ENCODE measurements around the gene DCTN1. TPM values are rescaled to one million over a fixed set of nuclear protein-coding genes. Genes with fewer than 3 reads are reported as not detected.

DCTN1 gene
- polyA plus RNA-seq, 1 donor from 2014 or later: 71.4 TPM

DNA sequence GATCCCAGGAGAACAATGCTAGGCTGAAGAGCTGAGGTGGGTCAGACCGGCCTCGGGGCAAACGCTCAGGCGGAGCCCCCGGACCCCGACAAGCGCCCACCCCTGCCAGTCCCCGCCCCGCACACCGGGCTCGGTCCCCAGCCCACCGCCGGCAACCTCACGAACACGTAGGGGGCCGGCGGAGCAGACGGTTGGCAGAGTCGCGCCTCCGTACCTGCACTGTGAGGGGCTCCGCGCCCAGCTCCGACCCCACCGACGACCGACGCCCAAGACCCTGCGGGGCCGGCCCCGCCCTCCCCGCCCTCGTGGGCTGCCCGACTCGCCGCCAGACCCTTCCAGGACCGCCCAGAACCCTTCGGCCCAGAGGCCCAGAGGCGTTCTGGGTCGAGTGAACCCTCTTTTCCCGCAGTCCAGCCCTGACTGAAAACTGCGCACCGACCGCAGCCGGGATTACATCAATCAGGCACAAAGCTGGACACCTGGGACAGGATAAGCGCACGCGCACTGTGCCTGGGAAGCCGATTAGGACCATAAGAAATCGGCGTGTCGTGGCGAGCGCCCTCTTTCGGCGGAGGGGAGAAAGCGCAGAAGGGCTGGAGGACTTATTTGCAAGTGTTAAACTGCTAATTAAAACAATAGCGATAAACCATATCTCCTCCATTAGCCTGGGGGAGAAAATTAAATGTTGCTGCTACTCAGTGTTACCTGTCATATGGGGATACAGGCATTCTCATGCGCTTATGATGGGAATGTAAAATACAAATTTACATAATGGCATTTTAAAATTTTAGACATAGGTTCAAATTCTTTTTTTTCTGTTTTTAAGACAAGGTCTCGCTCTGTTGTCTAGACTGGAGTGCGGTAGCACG is 11.7 kb upstream of the DCTN1 start:
- peak overlapping the region; percentile 96 to 100 (median 100) for H3K27ac Mint-ChIP-seq
- H3K9me3 Mint-ChIP-seq: no peaks in the 10 kb centered on the region
- peaks cover 3% of the 10 kb centered on the region for H3K27me3 Mint-ChIP-seq
- no peaks in the 10 kb centered on the region for H3K36me3 Mint-ChIP-seq
- peaks cover 4 to 11% (median 7%) of the 10 kb centered on the region in 3 donors for H3K4me1 Mint-ChIP-seq
- H3K4me3 Mint-ChIP-seq: peak overlapping the region in 3 of 4 donors; percentile 97 to 100 (median 99)

DNA sequence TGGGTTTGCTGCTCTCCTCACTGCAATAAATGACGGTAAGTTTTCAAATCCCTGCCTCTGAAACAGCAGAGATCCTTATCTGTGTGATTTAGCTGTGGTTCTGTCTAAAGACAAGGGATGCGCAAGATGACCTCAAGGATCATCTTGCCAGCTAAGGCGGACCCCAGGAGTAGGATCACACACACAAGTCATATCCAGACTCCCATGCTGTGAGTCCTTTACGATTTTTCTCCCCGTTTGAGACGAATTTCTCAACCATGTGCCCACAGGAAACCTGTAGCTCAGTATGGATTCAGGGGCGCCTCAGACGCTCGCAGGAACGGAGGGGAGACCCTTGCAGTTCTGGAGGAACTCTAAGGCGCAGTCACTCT is 11.1 kb upstream of the DCTN1 start:
- Mint-ChIP-seq H3K4me3 (peak overlapping the region in 3 of 4 donors; percentile 97 to 100 (median 99)), H3K4me1 (peaks cover 4 to 11% (median 7%) of the 10 kb centered on the region in 3 donors), H3K27me3 (peaks cover 3% of the 10 kb centered on the region), H3K27ac (peak overlapping the region; percentile 96 to 100 (median 100)), H3K36me3 (no peaks in the 10 kb centered on the region), H3K9me3 (no peaks in the 10 kb centered on the region)

DNA sequence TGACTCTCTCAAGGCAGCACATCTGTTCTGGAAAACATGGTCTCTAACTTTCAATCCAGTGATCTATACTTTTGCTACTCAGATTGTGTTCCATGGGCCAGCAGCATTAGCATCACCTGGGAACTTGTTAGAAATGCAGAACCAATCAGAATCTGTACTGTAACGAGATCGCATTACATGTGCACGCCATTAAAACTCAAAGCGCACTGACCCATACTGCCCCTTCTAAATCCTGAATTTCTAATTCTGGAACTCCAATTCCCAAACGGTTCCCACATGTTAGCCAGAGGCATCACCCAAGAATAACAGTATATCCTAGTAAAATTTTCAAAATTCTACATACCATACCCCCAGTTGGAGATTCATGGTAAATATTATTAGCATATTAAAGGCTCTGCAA is 10.5 kb upstream of the DCTN1 start:
- Mint-ChIP-seq H3K4me3 (peak overlapping the region in 2 of 4 donors; percentile 97 to 99), H3K36me3 (no peaks in the 10 kb centered on the region), H3K27me3 (peaks cover 3% of the 10 kb centered on the region), H3K9me3 (no peaks in the 10 kb centered on the region), H3K4me1 (peaks cover 4 to 11% (median 7%) of the 10 kb centered on the region in 3 donors), H3K27ac (peak overlapping the region in 1 of 3 donors; percentile 100)

DNA sequence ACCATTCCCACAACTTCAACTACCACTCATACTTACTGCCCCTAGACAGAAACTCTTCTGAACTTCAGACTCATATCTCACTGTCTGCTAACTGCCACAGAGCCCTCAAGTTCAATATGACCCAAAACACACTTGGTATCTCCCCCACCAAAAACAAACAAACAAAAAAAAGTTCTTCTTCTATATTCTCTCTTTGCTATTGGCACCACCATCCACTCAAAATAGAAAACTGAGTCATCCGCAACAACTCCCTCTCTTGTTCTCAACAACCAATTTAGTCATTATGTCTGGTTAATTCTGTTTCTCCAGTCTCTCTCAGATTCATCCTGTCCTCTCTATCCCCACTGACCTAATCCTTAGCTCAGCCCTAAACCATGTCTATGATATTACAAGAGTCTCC is 7.2 kb upstream of the DCTN1 start:
- Mint-ChIP-seq H3K4me3 (no peak overlapping the region), H3K36me3 (peaks cover 3% of the 10 kb centered on the region), H3K27me3 (no peaks in the 10 kb centered on the region)

DNA sequence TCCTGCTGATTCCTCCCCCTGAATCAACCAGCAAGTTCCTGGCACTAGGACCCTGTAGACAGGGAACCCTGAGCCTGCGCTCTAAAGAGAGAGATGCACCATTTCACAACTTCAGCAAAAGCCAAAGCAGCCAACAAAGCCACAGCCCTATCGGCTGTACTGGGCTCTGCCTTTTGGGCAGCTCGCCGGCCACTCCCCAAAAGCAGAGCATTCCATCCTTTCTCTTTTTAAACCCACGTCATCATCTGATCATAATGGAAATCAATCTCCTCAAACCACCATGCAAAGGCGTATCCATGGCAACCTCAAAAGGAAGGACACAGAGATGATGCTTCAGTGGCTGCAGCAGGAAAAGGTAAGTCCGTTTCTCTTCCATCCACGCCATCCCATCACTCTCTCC is 5.3 kb upstream of the DCTN1 start:
- no peaks in the 10 kb centered on the region for H3K9me3 Mint-ChIP-seq
- no peak overlapping the region for H3K27ac Mint-ChIP-seq
- H3K4me1 Mint-ChIP-seq: peaks cover 7 to 18% (median 11%) of the 10 kb centered on the region in 3 donors
- H3K4me3 Mint-ChIP-seq: no peak overlapping the region
- no peaks in the 10 kb centered on the region for H3K27me3 Mint-ChIP-seq
- H3K36me3 Mint-ChIP-seq: peaks cover 3% of the 10 kb centered on the region

More for the DNA sequence above, 7.2 kb upstream of the DCTN1 start:
- peaks cover 8 to 12% (median 11%) of the 10 kb centered on the region in 3 donors for H3K4me1 Mint-ChIP-seq
- no peaks in the 10 kb centered on the region for H3K9me3 Mint-ChIP-seq
- no peak overlapping the region for H3K27ac Mint-ChIP-seq

DNA sequence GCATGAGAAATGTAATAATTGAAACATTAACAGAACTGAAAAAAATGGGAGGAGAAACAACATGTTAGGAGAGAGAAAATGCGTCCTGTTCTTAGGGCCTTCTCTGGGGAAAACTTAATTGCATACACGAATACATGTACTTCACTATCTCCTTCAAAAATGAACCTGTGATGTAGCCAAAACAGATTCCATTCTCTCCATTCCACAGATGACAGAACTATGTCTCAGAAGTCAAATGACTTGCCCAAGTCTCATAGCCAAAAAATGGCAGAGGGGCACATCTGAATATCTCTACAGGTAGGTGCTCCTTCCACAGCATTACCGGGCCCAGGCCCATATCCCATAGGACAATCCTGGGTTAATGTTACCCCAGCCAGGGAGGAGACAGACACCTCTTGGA is 3.9 kb upstream of the DCTN1 start:
- Mint-ChIP-seq H3K4me3 (no peak overlapping the region), H3K27ac (no peak overlapping the region), H3K27me3 (no peaks in the 10 kb centered on the region), H3K9me3 (no peaks in the 10 kb centered on the region), H3K4me1 (peaks cover 9 to 24% (median 15%) of the 10 kb centered on the region in 3 donors), H3K36me3 (peaks cover 3% of the 10 kb centered on the region)

DNA sequence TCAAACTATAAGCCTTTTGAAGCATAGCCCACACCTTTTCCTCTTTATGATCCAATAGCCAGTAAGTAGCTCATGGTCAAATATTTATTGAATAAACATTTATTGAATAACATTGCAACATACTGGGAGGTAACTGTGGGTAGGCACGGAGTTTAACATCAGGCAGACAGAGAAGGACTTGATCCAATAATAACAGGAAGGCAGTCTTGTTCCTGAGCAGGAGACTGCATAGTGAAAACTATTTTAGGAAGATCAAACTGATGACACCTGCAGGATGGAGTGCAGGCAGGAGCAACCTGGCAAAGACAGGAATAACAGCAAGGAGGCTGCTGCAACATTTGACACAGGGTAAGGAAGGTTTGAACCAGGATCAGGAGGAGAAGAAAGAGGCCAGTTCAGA is 3.1 kb upstream of the DCTN1 start:
- H3K27ac Mint-ChIP-seq: no peak overlapping the region
- H3K4me1 Mint-ChIP-seq: peaks cover 9 to 25% (median 20%) of the 10 kb centered on the region in 3 donors
- no peaks in the 10 kb centered on the region for H3K9me3 Mint-ChIP-seq
- H3K27me3 Mint-ChIP-seq: no peaks in the 10 kb centered on the region
- peaks cover 3% of the 10 kb centered on the region for H3K36me3 Mint-ChIP-seq
- no peak overlapping the region for H3K4me3 Mint-ChIP-seq

DNA sequence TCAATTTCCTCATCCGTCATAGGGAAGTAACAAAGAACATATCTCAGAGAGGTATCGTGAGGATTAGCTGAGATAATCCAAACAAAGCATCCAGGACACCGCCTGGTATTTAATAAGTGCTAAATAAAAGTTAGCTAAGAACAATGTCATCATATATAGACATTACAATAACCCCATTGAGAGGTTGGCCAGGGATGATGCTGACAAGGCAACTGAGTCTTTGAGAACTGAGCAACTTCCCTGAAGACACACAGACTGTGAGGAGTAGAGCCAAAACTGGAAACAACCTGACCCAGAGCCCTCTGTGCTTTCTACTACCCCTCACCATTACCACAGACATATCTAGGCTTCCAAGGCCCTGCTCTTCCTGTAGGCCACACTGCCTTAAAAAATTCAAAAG is 1.6 kb upstream of the DCTN1 start:
- no peaks in the 10 kb centered on the region for H3K27me3 Mint-ChIP-seq
- H3K9me3 Mint-ChIP-seq: no peaks in the 10 kb centered on the region
- no peak overlapping the region for H3K27ac Mint-ChIP-seq
- peak overlapping the region in 2 of 4 donors; percentile 19 to 84 for H3K4me3 Mint-ChIP-seq
- peaks cover 5% of the 10 kb centered on the region for H3K36me3 Mint-ChIP-seq
- peaks cover 9 to 25% (median 20%) of the 10 kb centered on the region in 3 donors for H3K4me1 Mint-ChIP-seq

DNA sequence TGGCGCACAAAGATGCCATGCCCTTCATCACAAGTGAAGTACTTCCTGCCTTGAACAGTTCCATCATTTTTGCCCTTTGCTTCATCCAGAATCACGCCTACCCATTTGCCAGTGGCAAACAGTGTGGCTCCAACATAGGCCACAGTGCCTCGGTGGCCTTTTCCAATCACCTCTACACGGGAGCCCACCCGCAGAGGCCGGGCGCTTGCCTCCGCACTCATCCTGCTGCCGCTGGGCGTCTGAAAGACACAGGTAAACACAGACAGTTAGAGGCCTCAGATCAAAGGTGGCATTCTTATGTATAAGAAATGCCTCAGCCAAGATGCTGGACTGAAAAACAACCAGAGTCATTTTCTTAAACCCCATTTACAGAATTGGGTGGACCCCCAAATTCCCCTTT is 2.1 kb downstream of the DCTN1 start:
- Mint-ChIP-seq H3K4me3 (peak overlapping the region in 1 of 4 donors; percentile 56), H3K36me3 (peaks cover 6% of the 10 kb centered on the region), H3K9me3 (no peaks in the 10 kb centered on the region), H3K4me1 (peaks cover 9 to 21% (median 15%) of the 10 kb centered on the region in 3 donors), H3K27ac (no peak overlapping the region), H3K27me3 (no peaks in the 10 kb centered on the region)

DNA sequence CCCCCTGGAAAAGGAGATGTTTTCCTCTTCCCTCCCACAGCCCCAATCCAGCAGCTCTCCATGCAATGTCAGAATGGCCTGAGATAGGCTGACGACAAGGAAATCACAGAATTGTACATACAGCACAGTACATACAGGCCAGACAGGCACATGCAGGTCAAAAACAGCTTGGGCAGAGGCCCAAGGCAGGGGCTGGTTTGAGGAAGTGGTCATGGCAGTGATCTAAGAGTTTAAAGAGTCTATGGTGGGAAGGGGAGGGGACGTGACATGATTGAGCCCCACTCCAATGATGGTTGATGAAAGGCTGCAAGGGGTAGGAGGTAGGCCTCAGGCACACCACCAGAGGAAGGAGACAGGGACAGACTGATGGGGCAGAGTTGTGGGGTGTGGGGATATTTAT is 4.3 kb downstream of the DCTN1 start:
- no peak overlapping the region for H3K4me3 Mint-ChIP-seq
- H3K36me3 Mint-ChIP-seq: peaks cover 6% of the 10 kb centered on the region
- no peak overlapping the region for H3K27ac Mint-ChIP-seq
- H3K9me3 Mint-ChIP-seq: no peaks in the 10 kb centered on the region
- no peaks in the 10 kb centered on the region for H3K27me3 Mint-ChIP-seq
- peaks cover 9 to 12% (median 11%) of the 10 kb centered on the region in 3 donors for H3K4me1 Mint-ChIP-seq

DNA sequence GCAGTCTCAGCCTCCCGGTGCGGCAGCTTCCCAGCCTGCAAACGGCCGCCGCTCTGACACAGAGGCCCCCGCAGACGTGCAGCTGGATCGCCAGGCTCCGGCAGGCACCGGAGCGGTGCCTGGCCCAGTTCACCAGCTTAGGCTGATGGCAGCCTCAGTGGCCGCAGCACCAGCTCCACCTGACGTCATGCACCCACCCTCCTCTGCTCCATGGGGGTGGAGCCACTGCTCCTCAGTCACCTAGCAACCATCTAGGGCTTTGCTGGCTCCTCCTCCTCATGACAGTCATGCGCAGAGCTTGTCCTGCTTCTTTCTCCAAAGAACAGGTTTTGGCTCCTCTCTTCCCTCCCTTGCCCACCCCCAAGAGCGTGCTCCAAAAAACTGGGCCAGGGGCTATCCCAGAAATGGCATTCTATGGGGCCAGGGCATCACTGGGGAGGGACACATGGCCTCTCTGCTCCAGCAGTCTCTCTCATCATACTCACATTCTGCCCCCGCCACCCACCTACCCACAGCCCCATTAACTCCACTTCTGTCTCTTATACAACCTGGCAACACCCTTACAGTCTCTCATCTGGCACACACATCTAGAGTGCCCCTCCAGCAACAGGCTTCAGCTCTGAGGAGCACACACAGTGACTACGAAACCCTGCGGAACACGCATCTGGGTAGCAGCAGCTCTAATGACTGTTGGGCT is 5.5 kb downstream of the DCTN1 start:
- no peaks in the 10 kb centered on the region for H3K27me3 Mint-ChIP-seq
- H3K9me3 Mint-ChIP-seq: no peaks in the 10 kb centered on the region
- peaks cover 8% of the 10 kb centered on the region for H3K36me3 Mint-ChIP-seq
- H3K27ac Mint-ChIP-seq: no peak overlapping the region
- peaks cover 2 to 5% (median 4%) of the 10 kb centered on the region in 3 donors for H3K4me1 Mint-ChIP-seq
- H3K4me3 Mint-ChIP-seq: no peak overlapping the region

DNA sequence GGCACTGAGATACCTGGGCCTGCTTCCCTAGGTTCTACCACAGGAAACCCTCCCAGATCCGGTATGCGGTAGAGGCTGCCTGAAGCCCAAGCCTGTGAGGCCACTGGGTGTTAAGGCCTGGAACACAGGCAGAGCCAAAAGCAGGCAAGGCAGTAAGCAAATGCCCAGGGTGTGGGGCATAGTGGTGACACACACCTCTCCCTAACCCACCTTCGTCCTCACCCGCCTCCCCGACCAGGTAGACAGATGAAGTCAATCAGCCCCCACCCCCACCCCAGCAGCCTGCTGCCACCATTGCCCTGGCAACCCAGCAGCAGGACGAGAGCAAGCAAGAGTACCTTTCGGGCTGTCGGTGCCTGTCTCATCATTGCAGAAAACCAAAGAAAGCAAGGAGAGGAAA is 6.1 kb downstream of the DCTN1 start:
- Mint-ChIP-seq H3K27ac (peak overlapping the region in 1 of 3 donors; percentile 75), H3K9me3 (no peaks in the 10 kb centered on the region), H3K4me1 (peaks cover 2 to 4% (median 4%) of the 10 kb centered on the region in 3 donors), H3K4me3 (no peak overlapping the region), H3K36me3 (peaks cover 8% of the 10 kb centered on the region), H3K27me3 (no peaks in the 10 kb centered on the region)

DNA sequence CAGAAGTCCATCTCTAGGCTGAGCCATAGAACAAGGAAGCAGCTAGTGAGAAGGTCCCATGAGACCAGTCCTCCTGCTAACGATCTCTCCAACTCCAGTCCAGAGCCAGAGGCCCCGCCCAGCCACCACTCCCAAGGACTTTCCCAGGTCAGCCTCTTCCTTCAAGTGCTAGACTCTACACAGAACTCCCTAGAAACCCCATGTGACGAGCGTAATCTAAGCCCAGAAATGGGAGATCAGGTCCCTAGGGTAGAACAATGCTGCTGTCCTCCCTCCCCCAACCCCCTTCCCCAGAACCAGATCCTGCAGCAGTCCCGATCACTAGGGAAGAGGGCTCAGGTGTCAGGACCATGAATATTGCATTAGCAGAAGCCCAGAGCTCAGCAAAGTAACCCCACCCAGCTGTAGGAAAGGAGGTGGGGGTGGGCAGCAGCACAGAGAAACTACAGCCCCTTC is 6.9 kb downstream of the DCTN1 start:
- Mint-ChIP-seq H3K9me3 (no peaks in the 10 kb centered on the region), H3K4me1 (peaks cover 0 to 4% (median 0%) of the 10 kb centered on the region in 3 donors), H3K27ac (no peak overlapping the region), H3K27me3 (no peaks in the 10 kb centered on the region), H3K4me3 (no peak overlapping the region), H3K36me3 (peaks cover 10% of the 10 kb centered on the region)

DNA sequence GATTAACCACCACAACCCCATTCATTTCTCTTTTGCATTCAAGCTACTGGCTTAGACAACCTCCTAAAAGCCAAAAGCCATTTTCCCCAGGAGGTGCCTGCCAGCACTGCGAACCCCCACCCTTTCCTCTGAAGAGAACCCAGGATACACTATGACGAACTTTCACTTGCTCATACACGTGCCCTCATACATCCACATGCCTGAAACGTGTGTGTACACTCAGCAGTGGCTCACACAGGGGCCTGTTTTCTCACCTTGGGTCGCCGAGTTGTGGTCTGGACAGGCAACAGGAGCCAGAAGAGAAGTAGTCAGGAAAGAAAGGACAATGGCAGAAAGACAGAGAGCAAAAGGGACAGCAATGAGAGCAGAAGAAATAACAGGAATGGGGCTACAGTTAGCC is 7.4 kb downstream of the DCTN1 start:
- peaks cover 10% of the 10 kb centered on the region for H3K36me3 Mint-ChIP-seq
- peaks cover 0 to 4% (median 0%) of the 10 kb centered on the region in 3 donors for H3K4me1 Mint-ChIP-seq
- H3K9me3 Mint-ChIP-seq: no peaks in the 10 kb centered on the region
- no peak overlapping the region for H3K27ac Mint-ChIP-seq
- H3K27me3 Mint-ChIP-seq: no peaks in the 10 kb centered on the region
- peak overlapping the region in 1 of 4 donors; percentile 35 for H3K4me3 Mint-ChIP-seq

DNA sequence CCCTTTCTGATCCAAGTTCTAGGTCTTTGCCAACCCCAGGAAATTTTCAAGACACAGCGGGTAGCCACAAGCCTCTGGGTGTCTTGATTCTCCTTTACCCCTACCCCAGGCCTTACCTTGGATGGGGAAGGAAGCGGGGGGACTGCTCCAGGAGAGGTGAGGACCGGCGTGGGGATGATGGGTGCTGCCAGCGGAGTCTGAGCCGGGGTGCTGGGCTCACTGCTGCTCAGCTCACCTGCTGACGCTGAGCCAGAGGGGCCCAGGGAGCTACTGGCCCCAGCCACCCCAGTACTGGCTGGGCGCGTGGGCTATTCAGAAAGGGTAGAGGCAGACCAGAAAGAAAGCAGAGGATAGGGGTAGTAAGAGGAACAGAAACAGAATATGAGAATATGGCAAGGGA is 8.7 kb downstream of the DCTN1 start:
- peaks cover 14% of the 10 kb centered on the region for H3K36me3 Mint-ChIP-seq
- H3K27ac Mint-ChIP-seq: peak overlapping the region in 1 of 3 donors; percentile 91
- H3K4me1 Mint-ChIP-seq: peaks cover 0 to 4% (median 0%) of the 10 kb centered on the region in 3 donors
- no peaks in the 10 kb centered on the region for H3K27me3 Mint-ChIP-seq
- H3K4me3 Mint-ChIP-seq: no peak overlapping the region
- H3K9me3 Mint-ChIP-seq: no peaks in the 10 kb centered on the region

All from IgD-negative memory B cell (primary cell).